Cardiac muscle cell (in vitro differentiated cells and primary cell): Measurements from ENCODE around the gene MYO15A. TPM values are rescaled to one million over a fixed set of nuclear protein-coding genes. Genes with fewer than 3 reads are reported as not detected.

ENCODE experiments used
- DNase-seq, 2 donors: peaks; one replicate each; pipeline versions ENCODE4 v3.0.0 to v3.0.0-alpha.2; 2010 to 2017; ENCODE audit warnings: low read depth in 1 of 2, low spot score in 1 of 2
- H3K27ac ChIP-seq: fragments of 200-600 bp; sonication (generic); 2 replicates; pipeline ENCODE4 v1.5.1; 2016
- H3K27me3 ChIP-seq: fragments of 200-600 bp; sonication (generic); 2 replicates; pipeline ENCODE4 v1.6.0; 2016; ENCODE audit warnings: control low read depth
- H3K36me3 ChIP-seq: fragments of 200-600 bp; sonication (generic); 2 replicates; pipeline ENCODE4 v1.5.1; 2016; ENCODE audit warnings: control low read depth
- H3K4me1 ChIP-seq: fragments of 200-600 bp; sonication (generic); 2 replicates; pipeline ENCODE4 v1.8.1; 2017; ENCODE audit warnings: low read depth, mild to moderate bottlenecking, mixed run types
- H3K4me3 ChIP-seq: fragments of 200-600 bp; sonication (generic); 2 replicates; pipeline ENCODE4 v1.5.1; 2016; ENCODE audit warnings: mild to moderate bottlenecking
- H3K9me3 ChIP-seq: fragments of 200-600 bp; sonication (generic); 2 replicates; pipeline ENCODE4 v1.5.1; 2017; ENCODE audit warnings: low read depth, mild to moderate bottlenecking, control low read depth
- polyA plus RNA-seq: library from polyadenylated mRNA; unstranded; fragments of >200 nt; fragmentation: Nextera tagmentation; extraction: Ambion mirVana; gene quantifications from 2 replicates; pipeline ENCODE4 v1.2.1, GENCODE V29; 2016
- total RNA-seq: library from RNA; depleted of rRNA; stranded (reverse); fragments of >200 nt; gene quantifications from 2 replicates; pipeline ENCODE4 v1.2.3, GENCODE V29; 2016
- TF ChIP-seq, protein P1 (sequence below): IDR thresholded peaks from 2 replicates; pipeline ENCODE4 v1.5.1; 2012; ENCODE audit warnings: low read depth, mild to moderate bottlenecking, low read length

MYO15A gene
- total and polyA plus RNA-seq, 2 experiments from 2014 or later: 3.9 to 4.9 TPM

DNA sequence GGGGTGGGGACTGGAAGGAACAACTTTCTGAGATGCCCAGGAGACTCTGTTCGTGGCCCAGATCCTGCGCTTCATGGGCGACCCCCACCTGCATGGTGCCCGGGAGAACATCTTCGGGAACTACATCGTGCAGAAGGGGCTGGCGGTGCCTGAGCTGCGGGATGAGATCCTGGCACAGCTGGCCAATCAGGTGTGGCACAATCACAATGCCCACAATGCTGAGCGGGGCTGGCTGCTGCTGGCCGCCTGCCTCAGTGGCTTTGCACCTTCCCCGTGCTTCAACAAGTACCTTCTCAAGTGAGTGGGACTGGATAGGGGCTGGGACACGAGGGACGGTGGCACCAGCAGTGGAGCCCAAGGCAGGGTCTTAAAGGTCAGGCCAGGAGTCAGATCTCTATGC lies 37.3 kb downstream of the MYO15A start:
- TF ChIP-seq, protein P1, sequence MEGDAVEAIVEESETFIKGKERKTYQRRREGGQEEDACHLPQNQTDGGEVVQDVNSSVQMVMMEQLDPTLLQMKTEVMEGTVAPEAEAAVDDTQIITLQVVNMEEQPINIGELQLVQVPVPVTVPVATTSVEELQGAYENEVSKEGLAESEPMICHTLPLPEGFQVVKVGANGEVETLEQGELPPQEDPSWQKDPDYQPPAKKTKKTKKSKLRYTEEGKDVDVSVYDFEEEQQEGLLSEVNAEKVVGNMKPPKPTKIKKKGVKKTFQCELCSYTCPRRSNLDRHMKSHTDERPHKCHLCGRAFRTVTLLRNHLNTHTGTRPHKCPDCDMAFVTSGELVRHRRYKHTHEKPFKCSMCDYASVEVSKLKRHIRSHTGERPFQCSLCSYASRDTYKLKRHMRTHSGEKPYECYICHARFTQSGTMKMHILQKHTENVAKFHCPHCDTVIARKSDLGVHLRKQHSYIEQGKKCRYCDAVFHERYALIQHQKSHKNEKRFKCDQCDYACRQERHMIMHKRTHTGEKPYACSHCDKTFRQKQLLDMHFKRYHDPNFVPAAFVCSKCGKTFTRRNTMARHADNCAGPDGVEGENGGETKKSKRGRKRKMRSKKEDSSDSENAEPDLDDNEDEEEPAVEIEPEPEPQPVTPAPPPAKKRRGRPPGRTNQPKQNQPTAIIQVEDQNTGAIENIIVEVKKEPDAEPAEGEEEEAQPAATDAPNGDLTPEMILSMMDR: no peak
- no peak overlapping the region for H3K4me3 ChIP-seq
- no peak overlapping the region for H3K27ac ChIP-seq
- DNase-seq: no peak
- H3K27me3 ChIP-seq: no peaks in the 10 kb centered on the region
- H3K4me1 ChIP-seq: no peaks in the 10 kb centered on the region
- H3K36me3 ChIP-seq: no peaks in the 10 kb centered on the region
- no peaks in the 10 kb centered on the region for H3K9me3 ChIP-seq

DNA sequence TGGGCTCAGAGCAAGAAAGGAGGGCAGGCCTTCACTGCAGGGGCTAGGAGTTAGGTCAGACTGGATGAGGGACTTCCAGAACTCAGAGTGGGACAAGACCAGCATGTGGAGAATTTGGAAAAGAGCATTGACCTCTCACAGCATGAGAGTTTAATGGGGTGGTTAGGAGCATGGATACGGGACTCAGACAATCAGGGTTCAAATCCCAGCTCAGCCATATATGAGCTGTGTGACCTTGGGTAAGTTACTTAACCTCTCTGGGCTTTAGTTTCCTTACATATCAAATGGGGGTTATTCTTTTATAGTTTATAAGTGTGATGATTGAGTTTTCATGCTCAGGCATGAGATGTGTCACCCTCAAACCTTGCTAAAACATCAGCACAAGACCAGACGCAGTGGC lies 37.7 kb downstream of the MYO15A start:
- H3K4me3 ChIP-seq: no peak overlapping the region
- no peak overlapping the region for H3K27ac ChIP-seq
- TF ChIP-seq, protein P1: no peak
- H3K27me3 ChIP-seq: no peaks in the 10 kb centered on the region
- H3K36me3 ChIP-seq: no peaks in the 10 kb centered on the region
- H3K4me1 ChIP-seq: no peaks in the 10 kb centered on the region
- no peaks in the 10 kb centered on the region for H3K9me3 ChIP-seq
- DNase-seq: no peak

DNA sequence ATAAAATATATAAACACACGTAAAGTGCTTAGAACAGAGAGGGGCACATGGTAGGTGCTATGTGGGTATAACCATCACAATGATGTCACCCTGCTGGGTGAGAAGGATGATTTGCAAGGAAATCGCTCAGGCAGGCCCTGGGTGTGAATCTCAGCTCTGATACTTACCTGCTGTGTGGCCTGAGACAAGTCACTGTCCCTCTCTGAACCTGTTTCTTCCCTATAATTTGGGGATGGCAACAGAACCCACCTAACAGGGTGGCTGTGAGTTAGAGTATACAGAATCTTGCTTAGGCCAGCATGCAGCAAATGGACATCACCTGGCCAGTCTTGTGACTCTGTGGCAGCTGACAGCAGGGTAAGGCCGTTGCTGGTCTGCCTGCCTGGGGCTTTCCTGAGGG lies 38.4 kb downstream of the MYO15A start:
- TF ChIP-seq, protein P1: no peak
- no peaks in the 10 kb centered on the region for H3K9me3 ChIP-seq
- no peaks in the 10 kb centered on the region for H3K36me3 ChIP-seq
- no peak for DNase-seq
- no peak overlapping the region for H3K4me3 ChIP-seq
- no peak overlapping the region for H3K27ac ChIP-seq
- no peaks in the 10 kb centered on the region for H3K4me1 ChIP-seq
- H3K27me3 ChIP-seq: no peaks in the 10 kb centered on the region

DNA sequence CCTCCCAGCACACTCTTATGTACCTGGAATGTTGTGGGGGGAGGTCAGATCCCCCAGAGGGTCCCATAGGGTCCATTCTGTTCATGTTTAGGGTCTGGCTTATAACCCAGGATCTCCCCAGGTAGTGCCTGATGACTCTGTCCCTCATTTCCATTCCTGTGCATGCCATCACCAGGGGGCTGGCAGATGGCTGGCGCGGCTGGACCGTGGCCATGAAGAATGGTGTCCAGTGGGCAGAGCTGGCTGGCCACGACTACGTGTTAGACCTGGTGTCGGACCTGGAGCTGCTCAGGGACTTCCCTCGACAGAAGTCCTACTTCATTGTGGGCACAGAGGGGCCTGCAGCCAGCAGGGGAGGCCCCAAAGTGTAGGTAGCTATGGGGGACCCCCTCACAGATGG lies 40.0 kb downstream of the MYO15A start:
- Histone ChIP-seq H3K27me3 (no peaks in the 10 kb centered on the region), H3K36me3 (no peaks in the 10 kb centered on the region), H3K9me3 (no peaks in the 10 kb centered on the region), H3K4me1 (no peaks in the 10 kb centered on the region), H3K4me3 (no peak overlapping the region), H3K27ac (no peak overlapping the region)
- DNase-seq: no peak
- TF ChIP-seq, protein P1: no peak

DNA sequence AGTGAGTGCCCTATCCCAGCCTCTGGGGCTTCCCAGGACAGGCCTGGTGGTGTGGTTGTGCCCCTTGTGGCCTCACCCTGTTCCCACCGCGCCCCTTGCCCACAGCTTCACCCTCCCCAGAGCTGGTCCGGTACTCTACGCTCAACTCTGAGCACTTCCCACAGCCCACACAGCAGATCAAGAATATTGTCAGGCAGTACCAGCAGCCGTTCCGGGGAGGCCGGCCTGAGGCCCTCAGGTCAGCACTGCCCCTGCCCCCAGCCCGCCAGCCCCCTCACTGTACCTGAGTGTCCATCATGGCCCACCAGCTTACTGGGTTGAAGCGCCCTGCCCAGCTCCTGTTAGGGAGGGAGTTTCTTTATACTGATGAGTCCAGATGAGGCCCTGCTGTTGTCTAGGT lies 42.7 kb downstream of the MYO15A start:
- TF ChIP-seq, protein P1: no peak
- no peaks in the 10 kb centered on the region for H3K4me1 ChIP-seq
- H3K27ac ChIP-seq: no peak overlapping the region
- H3K36me3 ChIP-seq: no peaks in the 10 kb centered on the region
- no peaks in the 10 kb centered on the region for H3K27me3 ChIP-seq
- H3K9me3 ChIP-seq: no peaks in the 10 kb centered on the region
- H3K4me3 ChIP-seq: no peak overlapping the region
- DNase-seq: no peak

DNA sequence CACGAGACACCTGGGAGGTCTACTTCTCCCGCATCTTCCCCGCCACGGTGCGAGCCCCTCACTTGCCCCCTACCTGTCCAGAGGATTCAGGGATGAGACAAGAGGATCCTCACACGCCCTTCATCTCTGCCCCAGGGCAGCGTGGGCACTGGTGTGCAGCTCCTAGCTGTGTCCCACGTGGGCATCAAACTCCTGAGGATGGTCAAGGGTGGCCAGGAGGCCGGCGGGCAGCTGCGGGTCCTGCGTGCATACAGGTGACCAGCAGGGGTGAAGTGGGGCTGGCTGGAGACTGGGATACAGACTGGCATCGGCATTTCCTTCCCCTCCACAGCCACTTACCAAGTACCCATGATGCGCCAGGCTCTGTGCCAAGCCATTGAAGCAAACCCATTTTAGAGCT lies 46.6 kb downstream of the MYO15A start:
- no peak for DNase-seq
- H3K27ac ChIP-seq: no peak overlapping the region
- H3K27me3 ChIP-seq: no peaks in the 10 kb centered on the region
- no peaks in the 10 kb centered on the region for H3K4me1 ChIP-seq
- no peaks in the 10 kb centered on the region for H3K36me3 ChIP-seq
- TF ChIP-seq, protein P1: no peak
- H3K9me3 ChIP-seq: no peaks in the 10 kb centered on the region
- H3K4me3 ChIP-seq: no peak overlapping the region
